DLD1 (cell line): Measurements from ENCODE around the gene ANXA4.

Source experiments
- in situ Hi-C: cut with HindIII; loops from 2 replicates; pipeline ENCODE4 v1.10.0; 2017; ENCODE audit warnings: low sequenced_read_pairs

The ANXA4 gene

GRCh38 chr2:69774984-69775982 is 33.3 kb downstream of the ANXA4 start:
- in situ Hi-C loops, result no loop called here

- in situ Hi-C loops, result no loop called here
Observed at GRCh38 chr2:69776886-69777785, 35.2 kb downstream of the ANXA4 start.

- in situ Hi-C loops, result no loop called here
Observed at GRCh38 chr2:69777786-69778105, 35.8 kb downstream of the ANXA4 start.

GRCh38 chr2:69779258-69780001 is 37.5 kb downstream of the ANXA4 start:
- in situ Hi-C loops, result no loop called here

- in situ Hi-C loops, result no loop called here
Observed at GRCh38 chr2:69780921-69781320, 39.0 kb downstream of the ANXA4 start.

- in situ Hi-C loops, result no loop called here
Observed at GRCh38 chr2:69781321-69782248, 39.7 kb downstream of the ANXA4 start.

GRCh38 chr2:69784228-69784627 is 42.3 kb downstream of the ANXA4 start:
- in situ Hi-C loops, result no loop called here

- in situ Hi-C loops, result no loop called here
Observed at GRCh38 chr2:69785358-69785757, 43.4 kb downstream of the ANXA4 start.

- in situ Hi-C loops, result no loop called here
Observed at GRCh38 chr2:69786052-69786560, 44.2 kb downstream of the ANXA4 start.

GRCh38 chr2:69789175-69789721 is 47.3 kb downstream of the ANXA4 start:
- in situ Hi-C loops, result no loop called here

GRCh38 chr2:69789772-69790600 is 48.1 kb downstream of the ANXA4 start:
- in situ Hi-C loops, result no loop called here

GRCh38 chr2:69790601-69790959 is 48.6 kb downstream of the ANXA4 start:
- in situ Hi-C loops, result no loop called here

- in situ Hi-C loops, result no loop called here
Observed at GRCh38 chr2:69791045-69791444, 49.1 kb downstream of the ANXA4 start.

- in situ Hi-C loops, result no loop called here
Observed at GRCh38 chr2:69796174-69796573, 54.2 kb downstream of the ANXA4 start.

- in situ Hi-C loops, result no loop called here
Observed at GRCh38 chr2:69797235-69797634, 55.3 kb downstream of the ANXA4 start.

GRCh38 chr2:69797836-69798289 is 55.9 kb downstream of the ANXA4 start:
- in situ Hi-C loops, result no loop called here

GRCh38 chr2:69798290-69798908 is 56.5 kb downstream of the ANXA4 start:
- in situ Hi-C loops, result no loop called here

GRCh38 chr2:69798909-69799526 is 57.1 kb downstream of the ANXA4 start:
- in situ Hi-C loops, result no loop called here
